ENCODE measurements around the gene FOXC1. TPM values are rescaled to one million over a fixed set of nuclear protein-coding genes. Genes with fewer than 3 reads are reported as not detected.

Gene FOXC1
- total RNA-seq: 1.5 and 3.0 TPM in 2 replicates

DNA sequence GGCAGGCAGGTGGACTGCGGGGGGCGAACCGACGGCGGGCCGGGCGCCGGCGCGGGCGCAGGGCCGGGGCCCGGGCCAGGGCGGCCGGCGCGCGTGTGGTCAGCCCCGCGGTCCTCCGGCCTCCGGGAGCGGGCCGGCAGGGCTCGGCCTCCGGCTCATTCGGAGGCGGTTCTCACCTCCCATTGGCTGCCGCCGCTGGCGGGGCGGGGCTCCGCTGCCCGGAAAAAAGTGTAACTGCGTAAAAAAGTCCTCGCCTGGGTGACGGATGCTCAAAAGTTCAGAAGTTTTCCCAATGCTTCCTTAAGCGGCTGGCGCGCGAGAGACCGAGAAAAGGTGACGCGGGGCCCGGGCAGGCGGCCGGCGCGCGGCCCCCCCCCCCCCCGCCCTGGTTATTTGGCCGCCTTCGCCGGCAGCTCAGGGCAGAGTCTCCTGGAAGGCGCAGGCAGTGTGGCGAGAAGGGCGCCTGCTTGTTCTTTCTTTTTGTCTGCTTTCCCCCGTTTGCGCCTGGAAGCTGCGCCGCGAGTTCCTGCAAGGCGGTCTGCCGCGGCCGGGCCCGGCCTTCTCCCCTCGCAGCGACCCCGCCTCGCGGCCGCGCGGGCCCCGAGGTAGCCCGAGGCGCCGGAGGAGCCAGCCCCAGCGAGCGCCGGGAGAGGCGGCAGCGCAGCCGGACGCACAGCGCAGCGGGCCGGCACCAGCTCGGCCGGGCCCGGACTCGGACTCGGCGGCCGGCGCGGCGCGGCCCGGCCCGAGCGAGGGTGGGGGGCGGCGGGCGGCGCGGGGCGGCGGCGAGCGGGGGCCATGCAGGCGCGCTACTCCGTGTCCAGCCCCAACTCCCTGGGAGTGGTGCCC, at the start of gene FOXC1:
FOXC1 (plus strand) TSS at position 268 of the 849 bp plus-strand sequence; CDS start at position 799, 531 bp downstream.

Other genes starting within 250 kb of the FOXC1 start
- gene FOXF2, start 220.3 kb upstream of the FOXC1 start, total RNA-seq: 16.4 and 23.2 TPM in 2 replicates